Stromal cell of bone marrow (primary cell): Measurements from ENCODE around the gene TBC1D5.
"Not testable (repeated sequence)": the region's sequence is repeated elsewhere in the genome, so short reads cannot be mapped to it uniquely, and the experiment has no call there.

Source experiments
- DNase-seq: peaks from one replicate; pipeline ENCODE4 v3.0.0-alpha.2; 2012; ENCODE audit warnings: low read depth

The TBC1D5 gene, protein sequence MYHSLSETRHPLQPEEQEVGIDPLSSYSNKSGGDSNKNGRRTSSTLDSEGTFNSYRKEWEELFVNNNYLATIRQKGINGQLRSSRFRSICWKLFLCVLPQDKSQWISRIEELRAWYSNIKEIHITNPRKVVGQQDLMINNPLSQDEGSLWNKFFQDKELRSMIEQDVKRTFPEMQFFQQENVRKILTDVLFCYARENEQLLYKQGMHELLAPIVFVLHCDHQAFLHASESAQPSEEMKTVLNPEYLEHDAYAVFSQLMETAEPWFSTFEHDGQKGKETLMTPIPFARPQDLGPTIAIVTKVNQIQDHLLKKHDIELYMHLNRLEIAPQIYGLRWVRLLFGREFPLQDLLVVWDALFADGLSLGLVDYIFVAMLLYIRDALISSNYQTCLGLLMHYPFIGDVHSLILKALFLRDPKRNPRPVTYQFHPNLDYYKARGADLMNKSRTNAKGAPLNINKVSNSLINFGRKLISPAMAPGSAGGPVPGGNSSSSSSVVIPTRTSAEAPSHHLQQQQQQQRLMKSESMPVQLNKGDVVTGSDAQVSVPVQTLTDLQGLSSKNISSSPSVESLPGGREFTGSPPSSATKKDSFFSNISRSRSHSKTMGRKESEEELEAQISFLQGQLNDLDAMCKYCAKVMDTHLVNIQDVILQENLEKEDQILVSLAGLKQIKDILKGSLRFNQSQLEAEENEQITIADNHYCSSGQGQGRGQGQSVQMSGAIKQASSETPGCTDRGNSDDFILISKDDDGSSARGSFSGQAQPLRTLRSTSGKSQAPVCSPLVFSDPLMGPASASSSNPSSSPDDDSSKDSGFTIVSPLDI

DNA sequence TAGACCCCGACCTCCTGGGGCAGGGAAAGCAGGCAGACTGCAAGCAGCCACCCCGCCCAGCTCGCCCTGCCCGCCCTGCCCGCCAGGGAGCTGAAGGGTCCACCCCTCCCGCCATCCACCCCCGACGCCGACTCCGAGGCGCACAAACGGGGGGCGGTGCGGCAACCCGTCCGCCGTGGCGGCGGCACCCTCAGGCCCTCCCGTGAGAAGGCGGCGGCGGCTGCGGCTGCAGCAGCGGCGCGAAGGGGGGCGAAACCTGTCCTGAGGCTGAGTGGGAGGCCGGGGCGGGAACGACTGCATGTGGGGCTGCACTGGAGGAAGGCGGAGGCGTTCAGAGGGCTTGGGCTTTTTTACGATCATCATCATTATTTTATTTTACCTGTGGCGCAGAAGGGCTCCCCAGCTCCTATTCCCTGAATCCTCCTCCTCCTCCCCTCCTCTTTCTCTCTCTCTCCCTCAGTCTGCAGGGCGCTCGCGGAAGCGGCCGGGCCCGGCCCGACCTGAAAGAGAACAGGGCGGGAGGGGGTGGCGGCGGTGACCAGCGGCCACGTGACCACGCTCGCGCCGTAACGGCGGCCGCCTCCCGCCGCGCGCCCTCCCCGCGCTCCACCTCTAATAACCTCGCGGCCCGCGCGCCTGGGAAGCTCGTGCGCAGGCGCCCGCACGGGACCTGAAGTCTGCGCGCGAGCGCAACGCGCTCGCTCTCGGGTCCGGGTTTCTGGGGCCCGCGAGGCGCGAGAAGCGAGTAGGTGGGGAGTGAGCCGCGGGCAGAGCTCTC lies at the start of gene TBC1D5:
Gene TBC1D5 (minus strand): TSS at position 530 of the 778 bp plus-strand sequence. CDS start 234,061 bp downstream, outside the sequence.
- DNase-seq, result peak; percentile 97

DNA sequence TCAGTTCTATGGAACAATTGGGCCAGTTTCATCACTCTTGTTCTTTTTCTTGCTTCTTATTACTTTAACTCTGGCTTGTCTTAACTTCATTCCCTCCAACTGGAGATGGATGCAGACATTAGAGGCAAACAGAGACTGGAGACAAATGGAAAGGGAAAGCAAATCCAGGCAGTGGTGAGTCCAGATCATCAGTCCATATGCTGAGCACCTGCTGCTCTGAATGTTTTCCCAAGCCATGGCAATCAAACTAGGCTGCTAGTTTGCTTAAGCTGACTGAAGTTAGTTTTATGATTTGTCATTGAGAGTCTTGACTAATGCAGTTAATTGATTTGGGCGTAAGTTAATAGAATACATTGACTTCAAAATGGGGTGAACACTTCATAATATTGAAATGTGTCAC lies 41.0 kb upstream of the TBC1D5 start:
- DNase-seq, result no peak

DNA sequence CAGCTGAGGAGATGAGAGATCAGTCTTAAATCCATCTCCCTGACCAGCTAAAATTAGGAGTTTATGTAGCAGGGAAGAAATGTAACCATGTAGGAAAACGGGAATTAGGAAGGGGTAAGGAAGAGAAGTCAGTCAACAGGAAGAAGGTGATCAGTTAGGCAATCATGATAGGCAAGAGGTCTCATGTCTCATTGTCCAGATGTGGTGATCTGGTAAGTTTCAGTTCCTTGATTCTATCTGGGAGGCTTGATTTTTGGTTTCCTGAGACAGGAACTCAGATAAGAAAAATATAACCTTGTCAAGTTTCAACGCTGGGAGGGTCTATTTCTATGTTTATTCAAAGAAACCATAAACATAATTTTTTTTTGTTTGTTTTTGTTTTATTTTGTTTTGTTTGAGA lies 40.3 kb upstream of the TBC1D5 start:
- DNase-seq, result no peak

DNA sequence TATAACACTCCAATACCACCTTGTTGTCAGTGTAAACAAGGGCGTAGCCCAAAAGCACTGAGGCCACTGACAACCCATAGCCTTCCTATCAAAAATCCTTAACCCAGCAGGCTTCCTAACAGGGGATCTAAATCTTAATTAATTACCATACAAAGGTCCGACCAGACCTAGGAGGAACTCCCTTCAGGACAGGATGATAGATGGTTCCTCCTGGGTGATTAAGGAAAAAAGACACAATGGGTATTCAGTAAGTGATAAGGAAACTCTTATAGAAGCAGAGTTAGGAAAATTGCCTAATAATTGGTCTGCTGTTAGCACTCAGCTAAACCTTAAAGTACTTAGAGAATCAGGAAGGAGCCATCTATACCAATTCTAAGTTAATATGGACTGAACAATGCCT lies 37.9 kb upstream of the TBC1D5 start:
- DNase-seq, result not testable (repeated sequence)

DNA sequence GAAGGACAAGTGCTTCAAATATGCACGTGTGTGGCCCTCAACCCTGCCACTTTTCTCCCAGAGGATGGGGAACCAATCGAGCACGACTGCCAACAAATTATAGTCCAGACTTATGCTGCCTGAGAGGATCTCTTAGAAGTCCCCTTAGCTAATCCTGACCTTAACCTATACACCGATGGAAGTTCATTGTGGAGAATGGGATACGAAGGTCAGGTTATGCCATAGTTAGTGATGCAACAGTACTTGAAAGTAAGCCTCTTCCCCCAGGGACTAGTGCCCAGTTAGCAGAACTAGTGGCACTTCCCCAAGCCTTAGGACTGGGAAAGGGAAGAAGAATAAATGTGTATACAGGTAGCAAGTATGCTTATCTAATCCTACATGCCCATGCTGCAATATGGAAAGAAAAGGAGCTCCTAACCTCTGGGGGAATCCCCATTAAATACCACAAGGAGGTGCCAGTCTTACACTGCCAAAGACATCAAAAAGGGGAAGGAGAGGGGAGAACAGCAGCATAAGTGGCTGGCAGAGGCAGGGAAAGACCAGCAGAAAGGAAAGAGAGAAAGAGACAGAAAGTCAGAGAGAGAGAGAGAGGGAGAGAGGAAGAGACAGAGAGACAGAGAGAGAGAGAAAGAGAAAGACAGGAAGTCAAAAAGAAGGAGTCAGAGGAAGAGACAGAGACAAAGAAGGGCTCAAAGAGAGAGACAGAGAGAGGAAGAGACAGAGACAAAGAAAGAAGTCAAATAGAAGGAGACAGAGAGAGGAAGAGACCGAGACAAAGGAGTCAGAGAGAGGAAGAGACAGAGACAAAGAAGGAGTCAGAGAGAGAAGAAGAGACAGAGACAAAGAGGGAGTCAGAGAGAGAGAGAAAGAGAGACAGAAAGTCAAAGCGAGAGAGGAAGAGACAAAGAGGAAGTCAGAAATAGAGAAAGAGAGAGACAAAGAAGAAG lies 37.1 kb upstream of the TBC1D5 start:
- DNase-seq, result not testable (repeated sequence)

DNA sequence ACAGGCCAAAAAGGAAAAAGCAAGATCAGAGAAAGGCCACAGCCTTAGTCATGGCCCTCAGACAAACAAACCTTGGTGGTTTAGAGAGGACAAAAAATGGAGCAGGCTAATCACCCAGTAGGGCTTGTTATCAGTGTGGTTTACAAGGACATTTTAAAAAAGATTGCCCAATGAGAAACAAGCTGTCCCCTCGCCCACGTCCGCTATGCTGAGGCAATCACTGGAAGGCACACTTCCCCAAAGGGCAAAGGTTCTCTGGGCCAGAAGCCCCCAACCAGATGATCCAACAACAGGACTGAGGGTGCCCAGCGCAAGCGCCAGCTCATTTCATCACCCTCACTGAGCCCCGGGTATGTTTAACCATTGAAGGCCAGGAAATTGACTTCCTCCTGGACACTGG lies 34.9 kb upstream of the TBC1D5 start:
- DNase-seq, result not testable (repeated sequence)

DNA sequence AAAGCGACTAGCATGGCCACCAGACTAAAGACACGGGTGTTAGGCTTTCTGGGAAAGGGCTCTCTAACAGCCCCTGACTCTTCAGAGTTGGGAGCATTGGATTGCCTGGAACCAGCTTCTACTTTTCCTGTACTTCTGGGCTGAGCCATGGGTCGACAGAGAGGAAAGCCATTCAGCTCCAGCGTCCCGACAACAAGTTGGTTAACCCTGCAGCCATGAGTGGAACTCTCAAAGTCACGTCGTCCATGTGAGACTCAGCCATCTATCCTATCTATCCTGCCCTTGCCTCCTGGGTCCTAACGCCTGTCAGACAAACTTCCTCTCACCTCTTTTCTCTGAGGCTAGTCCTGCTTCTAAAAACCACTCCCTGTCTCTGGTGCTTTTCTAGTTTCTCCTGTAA lies 32.6 kb upstream of the TBC1D5 start:
- no peak for DNase-seq

DNA sequence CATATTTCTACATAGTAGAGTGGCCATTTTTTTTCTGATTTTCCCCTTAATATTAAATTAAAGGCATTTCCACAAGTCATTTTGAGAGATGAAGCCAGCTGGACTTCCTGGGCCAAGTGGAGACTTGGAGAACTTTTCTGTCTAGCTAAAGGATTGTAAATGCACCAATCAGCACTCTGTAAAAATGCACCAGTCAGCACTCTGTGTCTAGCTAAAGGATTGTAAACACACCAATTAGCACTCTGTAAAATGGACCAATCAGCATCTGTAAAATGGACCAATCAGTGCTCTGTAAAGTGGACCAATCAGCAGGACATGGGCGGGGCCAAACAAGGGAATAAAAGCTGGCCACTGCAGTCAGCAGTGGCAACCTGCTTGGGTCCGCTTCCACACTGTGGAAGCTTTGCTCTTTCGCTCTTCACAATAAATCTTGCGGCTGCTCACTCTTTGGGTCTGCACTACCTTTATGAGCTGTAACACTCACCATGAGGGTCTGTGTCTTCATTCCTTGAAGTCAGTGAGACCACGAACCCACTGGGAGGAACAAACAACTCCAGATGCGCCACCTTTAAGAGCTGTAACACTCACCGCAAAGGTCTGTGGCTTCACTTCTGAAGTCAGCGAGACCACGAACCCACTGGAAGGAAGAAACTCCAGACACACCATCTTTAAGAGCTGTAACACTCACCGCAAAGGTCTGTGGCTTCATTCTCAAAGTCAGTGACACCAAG lies 31.9 kb upstream of the TBC1D5 start:
- not testable (repeated sequence) for DNase-seq

DNA sequence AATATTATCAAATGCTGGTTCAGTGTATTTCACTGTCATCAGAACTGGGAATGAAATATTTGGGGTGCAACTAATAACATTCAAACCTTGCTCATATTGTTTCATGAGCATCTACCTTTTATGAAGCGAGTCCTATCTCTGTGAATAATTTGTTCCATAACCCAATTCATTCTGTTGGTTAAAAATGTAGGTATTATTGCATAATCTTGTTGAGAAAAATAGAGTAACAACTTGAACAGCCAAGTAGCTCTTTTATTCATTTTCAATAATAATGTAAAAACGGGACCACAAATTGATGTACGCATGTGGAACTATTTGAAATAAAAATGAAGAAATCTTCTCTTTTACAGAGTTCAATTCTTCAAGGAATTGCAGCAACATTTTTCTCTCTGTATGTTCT lies 30.1 kb upstream of the TBC1D5 start:
- no peak for DNase-seq

DNA sequence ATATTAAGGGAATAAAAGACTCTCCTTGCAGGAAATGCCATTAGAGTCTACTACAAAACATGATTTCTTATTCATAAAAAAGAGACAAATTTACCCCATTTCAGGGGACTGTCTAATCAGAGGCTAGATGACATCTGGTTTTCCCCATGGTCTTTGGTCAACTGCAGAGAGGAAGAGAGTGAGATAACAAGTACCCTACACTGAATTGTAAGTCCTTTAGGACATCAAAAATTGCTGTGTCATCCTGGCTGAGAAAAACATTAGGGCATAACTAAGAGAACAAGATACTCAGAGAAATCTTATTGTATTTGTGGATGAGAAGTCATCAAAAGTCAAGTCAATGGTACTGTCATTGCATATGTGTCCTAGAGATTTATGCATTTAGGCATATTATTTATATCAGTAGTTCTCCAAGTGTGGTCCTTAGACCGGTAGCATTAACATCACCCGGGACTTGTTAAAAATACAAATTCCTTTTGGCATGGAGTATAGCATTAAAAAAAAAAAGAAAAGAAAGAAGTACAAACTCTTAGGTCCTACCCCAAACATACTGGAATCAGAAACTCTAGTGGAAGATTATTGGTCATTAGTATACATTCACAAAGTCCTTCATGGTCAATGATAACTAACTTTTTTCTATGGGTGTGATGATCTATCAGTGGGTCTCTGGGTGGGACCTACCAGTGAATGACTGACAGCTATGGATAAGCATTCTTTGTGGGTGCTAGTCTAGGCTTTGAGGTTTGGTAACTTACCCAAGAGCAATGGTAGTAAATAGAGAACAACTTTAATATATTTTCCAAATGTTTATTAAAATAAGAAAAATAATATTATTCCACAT lies 29.0 kb upstream of the TBC1D5 start:
- no peak for DNase-seq

DNA sequence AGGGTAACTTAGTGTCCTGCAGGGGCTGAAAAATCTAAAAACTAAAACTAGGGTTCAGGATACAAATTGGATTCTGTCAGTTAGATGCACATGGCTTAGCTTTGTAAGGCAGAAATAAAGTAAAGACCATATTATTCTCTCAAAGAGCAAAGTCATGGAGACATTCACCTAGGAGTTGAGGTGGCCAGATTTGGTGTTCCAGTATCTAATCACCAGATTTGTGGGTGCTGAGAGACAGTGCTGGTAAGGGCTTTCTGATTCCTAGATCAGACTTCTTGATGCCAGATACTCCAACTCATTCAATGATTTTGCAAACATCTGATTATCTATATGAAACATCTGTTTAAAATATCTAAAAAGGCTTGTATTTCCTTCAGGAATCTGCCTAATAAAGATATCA lies 28.3 kb upstream of the TBC1D5 start:
- no peak for DNase-seq

DNA sequence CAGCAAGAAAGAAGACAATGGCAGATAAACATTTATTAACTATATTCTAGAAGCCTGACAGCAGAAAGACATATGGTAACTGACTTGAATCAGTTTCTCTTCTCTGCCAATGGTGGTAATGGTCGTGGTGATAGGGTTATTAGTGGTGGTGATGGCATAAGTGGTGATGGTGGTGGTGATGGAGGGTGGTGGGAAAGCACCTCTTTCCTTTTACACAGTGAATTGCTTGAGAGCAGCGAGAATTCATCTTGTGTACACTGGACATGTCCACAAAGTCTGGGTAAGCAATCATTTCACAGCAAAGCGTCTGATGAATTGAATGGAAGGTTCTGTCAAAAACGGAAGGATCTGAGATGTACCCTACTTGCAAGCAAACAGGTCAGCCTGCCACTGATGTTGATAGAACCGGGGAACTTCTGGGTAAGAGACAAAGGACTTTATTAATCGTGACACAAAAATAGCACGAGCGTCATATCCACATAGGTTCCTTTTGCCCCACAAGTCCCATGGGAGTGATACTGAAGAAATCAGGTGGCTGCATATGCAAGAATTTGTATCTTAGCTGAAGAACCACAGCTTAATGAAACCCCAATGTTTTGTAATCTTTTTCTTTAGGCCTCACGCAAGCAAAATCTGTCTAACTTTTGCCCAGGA lies 23.5 kb upstream of the TBC1D5 start:
- DNase-seq, result no peak

DNA sequence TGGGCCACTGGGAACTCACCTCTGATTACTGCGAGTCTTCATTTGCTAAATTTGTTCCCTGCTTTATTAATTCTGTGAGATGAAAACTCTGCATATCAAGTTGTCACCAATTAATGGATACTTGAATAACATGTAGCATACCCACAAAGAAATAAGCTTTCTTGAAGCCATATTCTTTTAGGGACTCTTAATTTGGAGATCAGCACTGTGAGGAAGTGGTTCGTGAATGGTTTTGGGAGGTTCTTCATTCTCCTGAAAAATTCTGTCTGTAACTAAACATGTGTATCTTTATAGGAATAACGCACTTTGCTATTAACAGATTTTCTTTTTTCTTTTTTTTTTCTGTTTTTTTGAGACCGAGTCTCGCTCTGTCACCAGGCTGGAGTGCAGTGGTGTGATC lies 19.1 kb upstream of the TBC1D5 start:
- DNase-seq, result no peak

DNA sequence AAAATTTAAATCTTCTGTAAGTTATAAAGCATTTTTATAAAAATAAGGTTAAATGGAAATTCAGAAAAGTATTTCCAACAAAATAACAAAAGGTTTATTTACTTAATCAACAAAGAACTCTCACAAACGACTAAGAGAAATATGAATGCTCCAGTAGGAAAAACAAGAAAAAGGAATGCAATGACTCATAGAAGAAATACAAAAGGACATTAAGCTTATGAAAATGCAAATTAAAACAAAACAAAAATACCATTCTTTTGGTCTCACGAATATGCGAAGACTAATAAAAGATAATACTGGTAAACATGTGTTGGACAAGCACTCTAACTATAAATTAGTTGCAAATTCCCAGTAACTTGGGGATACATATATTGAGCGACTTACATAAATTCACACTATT lies 17.5 kb upstream of the TBC1D5 start:
- no peak for DNase-seq

DNA sequence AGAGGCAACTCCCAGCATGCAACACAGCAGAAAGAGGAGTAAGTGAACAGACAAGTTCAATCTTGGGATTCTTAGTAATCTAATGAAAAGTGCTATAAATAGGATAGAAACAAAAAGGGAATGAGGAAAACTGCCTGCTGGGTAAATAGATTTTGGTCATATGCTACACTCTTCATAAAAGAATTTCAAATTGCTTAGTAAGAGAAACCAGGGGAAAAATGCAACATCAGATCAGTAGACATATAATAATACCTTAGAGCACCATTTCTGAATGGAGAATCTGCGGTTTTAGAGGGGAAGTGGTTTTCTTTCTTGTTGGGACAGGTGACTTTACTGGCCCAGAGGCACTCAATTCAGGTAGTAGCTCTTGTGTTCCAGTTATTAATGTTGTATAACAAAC lies 13.4 kb upstream of the TBC1D5 start:
- DNase-seq, result no peak

DNA sequence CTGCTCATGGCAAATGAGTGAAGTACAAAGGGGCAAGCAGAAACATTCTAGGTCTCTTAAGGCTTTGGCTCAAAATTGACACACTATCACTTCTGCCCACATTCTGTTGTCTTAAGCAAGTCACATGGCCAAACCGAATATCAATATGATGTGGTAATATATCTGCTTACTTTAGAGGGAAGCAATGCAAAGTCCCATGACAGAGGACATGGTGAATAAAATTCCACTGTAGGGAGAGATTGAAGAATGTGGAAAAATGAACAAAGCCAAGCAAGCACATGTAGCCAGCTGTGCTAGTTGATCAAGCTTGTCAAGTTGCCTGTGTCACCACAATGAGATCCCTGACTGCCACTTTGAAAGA lies 11.2 kb upstream of the TBC1D5 start:
- DNase-seq, result peak; percentile 15

DNA sequence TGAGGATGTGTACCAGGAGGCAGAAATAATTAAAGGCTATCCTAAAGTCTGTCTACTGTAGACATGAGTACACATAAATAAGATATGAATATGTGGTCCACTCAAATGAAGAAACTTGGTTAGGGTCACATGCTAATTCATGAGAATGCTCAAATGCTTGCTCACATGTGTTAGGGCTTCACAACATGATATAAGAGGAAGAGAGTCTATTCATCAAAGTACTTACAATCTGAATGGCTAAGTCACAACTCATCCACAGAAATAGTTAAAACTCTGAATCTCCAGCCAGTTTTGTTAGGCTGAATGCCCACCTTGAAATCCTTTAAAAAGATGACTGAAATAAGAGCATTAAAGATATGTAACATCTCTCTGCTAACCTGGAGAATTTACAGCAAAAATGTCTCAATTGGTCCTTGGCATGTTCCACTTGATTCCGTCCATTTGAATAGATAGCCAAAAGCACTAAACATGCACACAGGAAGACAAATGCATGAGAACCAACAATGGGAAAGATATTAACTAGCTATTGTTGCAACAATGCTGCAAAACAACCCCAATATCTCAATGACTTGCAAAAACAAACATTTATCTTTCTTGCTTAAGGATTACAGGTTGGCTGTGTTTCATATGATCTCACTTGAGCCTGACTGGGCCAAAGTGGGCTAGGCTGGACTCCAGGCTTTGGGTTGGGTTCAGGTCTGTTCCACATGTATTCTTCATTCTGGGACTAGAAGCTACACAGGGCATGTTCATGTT lies 10.6 kb upstream of the TBC1D5 start:
- peak; percentile 20 for DNase-seq

DNA sequence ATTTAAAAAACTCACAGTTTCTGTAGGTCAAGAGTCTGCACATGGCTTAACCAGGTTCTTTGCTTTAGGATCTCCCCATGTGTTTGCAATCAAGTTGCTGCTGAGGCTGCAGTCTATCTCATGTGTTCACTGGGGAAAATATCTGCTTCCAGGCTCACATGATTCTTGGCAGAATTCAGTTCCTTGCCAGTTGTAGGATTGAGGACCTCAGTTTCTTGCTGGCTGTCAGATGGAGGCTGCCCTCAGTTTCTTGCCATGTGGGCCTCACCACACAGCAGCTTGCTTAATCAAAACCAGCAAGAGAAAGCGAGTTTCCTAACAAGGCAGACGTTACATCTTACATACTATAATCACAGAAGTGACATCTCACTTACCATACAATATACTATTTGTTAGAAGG lies 10.0 kb upstream of the TBC1D5 start:
- peak; percentile 36 for DNase-seq
